ENCODE data around the gene SCN3A.

SCN3A gene

DNA sequence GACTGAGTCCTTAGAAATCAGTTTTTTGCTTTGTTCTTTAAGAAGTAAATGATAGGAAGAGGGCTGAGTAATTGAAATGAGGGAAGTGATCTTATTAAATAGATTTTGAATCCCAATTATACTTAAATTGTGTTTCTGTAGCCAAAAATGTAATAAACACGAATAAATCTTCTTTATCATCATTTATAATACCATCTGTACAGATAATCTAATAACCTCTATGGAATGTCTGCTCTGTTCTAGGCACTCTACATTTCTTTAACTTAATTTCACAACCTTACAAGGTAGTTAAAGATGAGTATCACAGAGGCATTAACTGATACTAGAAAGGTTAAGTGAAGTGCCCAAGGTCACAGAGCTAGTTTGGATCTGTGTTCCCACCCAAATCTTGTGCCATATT is 21.1 kb upstream of the SCN3A start:
- Histone ChIP-seq H3K27me3 (ENCODE audit: insufficient read depth, low read length) (no peaks in the 10 kb centered on the region), H3K9me3 (ENCODE audit: insufficient read depth, low read depth, low read length) (no peaks in the 10 kb centered on the region), H3K4me3 (ENCODE audit: low read length) (no peak overlapping the region), H3K36me3 (ENCODE audit: insufficient read depth, low read depth, low read length) (no peaks in the 10 kb centered on the region), H3K9ac (ENCODE audit: low read depth, low read length) (no peak overlapping the region), H3K27ac (ENCODE audit: low read length) (no peak overlapping the region), H3K4me1 (ENCODE audit: insufficient read depth, low read length) (peaks cover 8% of the 10 kb centered on the region; the same call in 1 of the 2 replicates)

DNA sequence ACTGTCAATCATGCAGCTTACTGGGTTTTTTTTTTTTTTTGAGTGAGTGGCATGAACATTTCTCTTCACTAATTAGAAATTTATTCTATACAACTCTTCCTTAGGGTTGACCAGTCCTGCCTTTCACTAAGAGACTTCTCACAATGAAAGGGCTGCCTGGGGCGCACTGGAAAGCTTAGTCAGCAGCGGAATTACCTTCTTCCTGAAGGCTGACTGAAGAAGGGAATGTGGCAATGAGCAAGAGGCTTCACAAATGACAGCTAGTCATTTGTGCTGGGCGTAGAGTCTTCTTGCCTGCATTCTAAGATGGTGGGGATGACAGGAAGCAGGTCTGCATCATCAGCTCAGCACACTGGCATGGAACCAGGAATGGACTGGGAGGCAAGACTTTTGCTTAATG is 15.6 kb upstream of the SCN3A start:
- H3K4me3 ChIP-seq (ENCODE audit: low read length): no peak overlapping the region
- H3K36me3 ChIP-seq (ENCODE audit: insufficient read depth, low read depth, low read length): no peaks in the 10 kb centered on the region
- no peak overlapping the region for H3K9ac ChIP-seq (ENCODE audit: low read depth, low read length)
- H3K27me3 ChIP-seq (ENCODE audit: insufficient read depth, low read length): no peaks in the 10 kb centered on the region
- H3K9me3 ChIP-seq (ENCODE audit: insufficient read depth, low read depth, low read length): no peaks in the 10 kb centered on the region
- H3K27ac ChIP-seq (ENCODE audit: low read length): no peak overlapping the region
- peaks cover 8% of the 10 kb centered on the region; the same call in 1 of the 2 replicates for H3K4me1 ChIP-seq (ENCODE audit: insufficient read depth, low read length)

DNA sequence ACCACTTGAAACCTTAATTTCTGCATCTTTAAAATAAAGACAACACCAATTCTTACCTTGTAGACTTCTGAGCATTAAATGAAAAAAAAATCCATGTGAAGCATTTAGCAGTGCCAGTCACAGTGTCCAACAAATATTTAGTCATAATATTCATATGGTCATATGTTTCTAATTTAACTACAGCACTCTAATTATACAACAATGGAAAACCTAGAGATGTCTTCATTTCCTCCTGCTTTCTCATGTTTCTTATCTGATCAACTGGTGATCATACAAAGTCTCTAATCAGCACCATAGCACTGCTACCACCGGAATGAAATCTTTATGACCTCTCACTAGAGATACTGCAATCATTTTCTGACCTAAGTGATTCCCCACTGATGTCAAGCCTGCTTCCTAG is 10.2 kb upstream of the SCN3A start:
- no peak overlapping the region for H3K4me3 ChIP-seq (ENCODE audit: low read length)
- no peaks in the 10 kb centered on the region for H3K9me3 ChIP-seq (ENCODE audit: insufficient read depth, low read depth, low read length)
- no peak overlapping the region for H3K9ac ChIP-seq (ENCODE audit: low read depth, low read length)
- no peaks in the 10 kb centered on the region for H3K4me1 ChIP-seq (ENCODE audit: insufficient read depth, low read length)
- no peaks in the 10 kb centered on the region for H3K27me3 ChIP-seq (ENCODE audit: insufficient read depth, low read length)
- no peak overlapping the region for H3K27ac ChIP-seq (ENCODE audit: low read length)
- no peaks in the 10 kb centered on the region for H3K36me3 ChIP-seq (ENCODE audit: insufficient read depth, low read depth, low read length)

DNA sequence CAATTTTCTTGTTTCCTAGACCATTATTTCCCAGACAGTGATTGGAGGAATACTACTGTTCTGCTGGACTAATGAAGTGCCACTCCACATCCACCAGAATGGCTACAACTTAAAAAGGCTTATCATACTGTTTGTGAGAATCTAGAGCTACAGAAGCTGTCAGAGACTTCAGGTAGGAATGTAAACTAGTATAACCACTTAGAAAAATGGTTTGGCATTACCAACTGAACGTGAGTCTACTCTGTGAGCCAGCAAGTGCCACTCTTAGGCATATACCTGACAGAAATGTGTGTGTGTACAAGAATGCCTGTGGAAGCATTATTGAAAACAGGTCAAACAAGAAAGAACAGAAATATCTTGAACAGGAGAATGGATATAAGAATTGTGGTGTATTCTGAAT is 4.2 kb upstream of the SCN3A start:
- Histone ChIP-seq H3K27ac (ENCODE audit: low read length) (no peak overlapping the region), H3K9me3 (ENCODE audit: insufficient read depth, low read depth, low read length) (no peaks in the 10 kb centered on the region), H3K4me3 (ENCODE audit: low read length) (no peak overlapping the region), H3K36me3 (ENCODE audit: insufficient read depth, low read depth, low read length) (no peaks in the 10 kb centered on the region), H3K27me3 (ENCODE audit: insufficient read depth, low read length) (no peaks in the 10 kb centered on the region), H3K4me1 (ENCODE audit: insufficient read depth, low read length) (no peaks in the 10 kb centered on the region), H3K9ac (ENCODE audit: low read depth, low read length) (no peak overlapping the region)

DNA sequence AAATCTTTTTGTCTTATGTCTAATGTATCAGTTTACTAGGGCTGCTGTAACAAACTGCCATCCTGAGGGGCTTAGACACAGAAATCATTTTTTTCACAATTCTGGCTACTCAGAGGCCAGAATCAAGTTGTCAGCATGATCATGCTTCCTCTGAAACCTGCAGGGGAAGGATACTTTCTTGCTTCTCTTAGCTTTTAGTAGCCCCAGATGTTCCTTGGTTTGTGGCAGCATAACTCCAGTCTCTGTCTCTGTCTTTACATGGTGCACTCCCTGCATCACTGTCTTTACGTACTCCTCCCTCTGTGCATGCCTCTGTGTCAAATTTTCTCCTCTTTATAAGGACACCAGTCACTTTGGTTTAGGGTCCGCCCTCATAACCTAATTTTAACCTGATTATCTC is 2.0 kb upstream of the SCN3A start:
- no peak overlapping the region for H3K27ac ChIP-seq (ENCODE audit: low read length)
- no peak overlapping the region for H3K4me3 ChIP-seq (ENCODE audit: low read length)
- no peaks in the 10 kb centered on the region for H3K36me3 ChIP-seq (ENCODE audit: insufficient read depth, low read depth, low read length)
- H3K4me1 ChIP-seq (ENCODE audit: insufficient read depth, low read length): no peaks in the 10 kb centered on the region
- no peaks in the 10 kb centered on the region for H3K27me3 ChIP-seq (ENCODE audit: insufficient read depth, low read length)
- no peaks in the 10 kb centered on the region for H3K9me3 ChIP-seq (ENCODE audit: insufficient read depth, low read depth, low read length)
- H3K9ac ChIP-seq (ENCODE audit: low read depth, low read length): no peak overlapping the region

DNA sequence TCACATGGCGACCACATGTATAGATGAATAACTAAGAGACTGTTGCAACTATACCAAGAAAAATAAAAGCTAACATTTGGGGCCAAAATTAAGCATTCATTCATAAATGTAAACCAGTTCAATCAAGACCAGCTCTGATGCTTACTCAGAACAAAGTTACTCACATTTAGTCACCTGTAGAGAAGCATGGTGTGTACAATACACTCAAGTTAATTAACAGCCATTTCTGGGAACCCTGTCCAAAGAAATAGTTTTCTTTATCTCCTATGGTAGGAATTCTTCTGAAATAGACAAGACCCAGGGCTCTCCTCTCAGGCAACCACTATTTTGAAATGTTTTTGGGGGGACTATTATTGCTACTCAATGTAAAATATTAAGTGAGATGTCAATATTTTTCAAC is 1.6 kb downstream of the SCN3A start:
- H3K36me3 ChIP-seq (ENCODE audit: insufficient read depth, low read depth, low read length): no peaks in the 10 kb centered on the region
- H3K27ac ChIP-seq (ENCODE audit: low read length): no peak overlapping the region
- no peak overlapping the region for H3K4me3 ChIP-seq (ENCODE audit: low read length)
- H3K4me1 ChIP-seq (ENCODE audit: insufficient read depth, low read length): peaks cover 3% of the 10 kb centered on the region; the same call in 1 of the 2 replicates
- no peaks in the 10 kb centered on the region for H3K27me3 ChIP-seq (ENCODE audit: insufficient read depth, low read length)
- no peaks in the 10 kb centered on the region for H3K9me3 ChIP-seq (ENCODE audit: insufficient read depth, low read depth, low read length)
- H3K9ac ChIP-seq (ENCODE audit: low read depth, low read length): no peak overlapping the region

GRCh38 chr2:165198181-165198580 is 5.7 kb downstream of the SCN3A start:
- Histone ChIP-seq H3K9me3 (ENCODE audit: insufficient read depth, low read depth, low read length) (no peaks in the 10 kb centered on the region), H3K9ac (ENCODE audit: low read depth, low read length) (no peak overlapping the region), H3K4me3 (ENCODE audit: low read length) (no peak overlapping the region), H3K36me3 (ENCODE audit: insufficient read depth, low read depth, low read length) (no peaks in the 10 kb centered on the region), H3K4me1 (ENCODE audit: insufficient read depth, low read length) (peaks cover 3% of the 10 kb centered on the region; the same call in 1 of the 2 replicates), H3K27me3 (ENCODE audit: insufficient read depth, low read length) (no peaks in the 10 kb centered on the region), H3K27ac (ENCODE audit: low read length) (peak overlapping the region; percentile 5)

GRCh38 chr2:165197346-165197745 is 6.5 kb downstream of the SCN3A start:
- H3K27ac ChIP-seq (ENCODE audit: low read length): no peak overlapping the region
- no peak overlapping the region for H3K4me3 ChIP-seq (ENCODE audit: low read length)

DNA sequence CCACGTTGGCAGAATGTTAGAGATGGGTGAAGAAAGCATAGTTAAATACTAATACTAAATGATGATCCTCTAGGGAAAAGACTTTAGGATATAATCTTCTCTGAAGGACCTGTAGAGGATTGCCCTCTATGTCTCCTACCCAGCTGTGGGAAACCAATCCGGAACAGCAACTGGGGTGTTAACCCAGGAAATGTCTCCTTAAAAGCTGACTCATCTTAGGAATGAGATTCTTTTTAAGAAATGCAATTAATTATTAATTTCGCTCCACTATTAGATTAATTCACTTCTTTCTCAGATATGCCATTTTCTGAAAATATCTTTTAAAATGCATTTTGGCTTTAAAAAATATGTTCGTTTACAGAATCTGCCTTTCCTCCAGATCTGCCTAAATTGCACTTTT is 7.4 kb downstream of the SCN3A start:
- H3K9me3 ChIP-seq (ENCODE audit: insufficient read depth, low read depth, low read length): no peaks in the 10 kb centered on the region
- no peak overlapping the region for H3K9ac ChIP-seq (ENCODE audit: low read depth, low read length)
- H3K27ac ChIP-seq (ENCODE audit: low read length): no peak overlapping the region
- peaks cover 3% of the 10 kb centered on the region; the same call in 1 of the 2 replicates for H3K4me1 ChIP-seq (ENCODE audit: insufficient read depth, low read length)
- H3K36me3 ChIP-seq (ENCODE audit: insufficient read depth, low read depth, low read length): no peaks in the 10 kb centered on the region
- H3K27me3 ChIP-seq (ENCODE audit: insufficient read depth, low read length): no peaks in the 10 kb centered on the region
- no peak overlapping the region for H3K4me3 ChIP-seq (ENCODE audit: low read length)

More at GRCh38 chr2:165197346-165197745, 6.5 kb downstream of the SCN3A start:
- no peak overlapping the region for H3K9ac ChIP-seq (ENCODE audit: low read depth, low read length)
- no peaks in the 10 kb centered on the region for H3K36me3 ChIP-seq (ENCODE audit: insufficient read depth, low read depth, low read length)
- no peaks in the 10 kb centered on the region for H3K9me3 ChIP-seq (ENCODE audit: insufficient read depth, low read depth, low read length)
- no peaks in the 10 kb centered on the region for H3K27me3 ChIP-seq (ENCODE audit: insufficient read depth, low read length)
- peaks cover 3% of the 10 kb centered on the region; the same call in 1 of the 2 replicates for H3K4me1 ChIP-seq (ENCODE audit: insufficient read depth, low read length)

- H3K36me3 ChIP-seq (ENCODE audit: insufficient read depth, low read depth, low read length): no peaks in the 10 kb centered on the region
- H3K9me3 ChIP-seq (ENCODE audit: insufficient read depth, low read depth, low read length): no peaks in the 10 kb centered on the region
- no peak overlapping the region for H3K9ac ChIP-seq (ENCODE audit: low read depth, low read length)
- no peaks in the 10 kb centered on the region for H3K27me3 ChIP-seq (ENCODE audit: insufficient read depth, low read length)
- peaks cover 2% of the 10 kb centered on the region; the same call in 1 of the 2 replicates for H3K4me1 ChIP-seq (ENCODE audit: insufficient read depth, low read length)
- no peak overlapping the region for H3K4me3 ChIP-seq (ENCODE audit: low read length)
- H3K27ac ChIP-seq (ENCODE audit: low read length): no peak overlapping the region
Observed at GRCh38 chr2:165193178-165193777, 10.6 kb downstream of the SCN3A start.

DNA sequence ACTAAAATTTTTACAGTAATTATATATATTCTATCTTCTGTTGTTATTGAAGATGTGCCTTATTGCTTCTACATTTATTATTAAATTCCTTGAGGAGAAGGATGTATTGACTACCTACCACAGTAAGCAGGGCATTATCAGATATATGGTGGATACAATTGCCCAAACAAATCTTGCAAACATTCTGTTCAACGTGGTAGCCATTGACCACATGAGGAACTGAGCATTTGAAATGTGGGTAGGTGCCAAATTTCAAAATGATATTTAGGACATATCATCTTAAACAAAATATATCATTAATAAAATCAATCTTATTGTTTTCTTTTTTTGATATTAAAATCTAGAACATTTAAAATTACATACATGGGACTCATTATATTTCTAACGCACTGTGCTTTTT is 11.1 kb downstream of the SCN3A start:
- Histone ChIP-seq H3K4me1 (ENCODE audit: insufficient read depth, low read length) (no peaks in the 10 kb centered on the region; the same call in 1 of the 2 replicates), H3K27me3 (ENCODE audit: insufficient read depth, low read length) (no peaks in the 10 kb centered on the region), H3K9me3 (ENCODE audit: insufficient read depth, low read depth, low read length) (no peaks in the 10 kb centered on the region), H3K27ac (ENCODE audit: low read length) (no peak overlapping the region), H3K36me3 (ENCODE audit: insufficient read depth, low read depth, low read length) (no peaks in the 10 kb centered on the region), H3K4me3 (ENCODE audit: low read length) (no peak overlapping the region), H3K9ac (ENCODE audit: low read depth, low read length) (no peak overlapping the region)

DNA sequence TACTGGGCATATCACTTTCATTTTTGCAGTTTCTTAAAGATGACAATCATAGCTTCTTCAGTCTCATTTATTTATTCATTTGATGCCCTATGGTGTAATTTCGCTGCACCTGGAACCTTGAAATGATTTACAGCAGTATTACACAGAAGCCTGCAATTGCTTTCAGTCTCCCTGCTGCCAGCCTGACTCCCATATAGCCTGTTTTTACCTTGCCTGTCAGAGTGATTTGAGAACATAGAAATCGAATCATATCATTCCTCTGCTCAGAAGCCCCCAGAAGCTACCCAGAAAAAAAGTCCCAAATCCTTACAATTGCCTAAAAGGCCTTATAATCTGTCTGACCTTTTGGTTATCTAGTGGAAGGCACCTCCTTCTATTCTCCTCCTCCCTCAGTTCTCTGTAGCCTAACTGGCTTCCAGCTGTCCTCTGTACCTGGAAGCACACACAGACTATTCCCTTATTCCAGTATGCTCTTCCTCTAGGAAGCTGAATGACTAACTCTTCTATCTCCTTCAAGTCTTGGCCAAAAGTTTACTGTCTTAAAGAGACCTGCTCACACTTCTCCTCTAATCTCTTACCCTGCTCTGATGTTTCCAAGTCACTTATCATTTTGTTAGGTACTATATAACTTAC is 12.6 kb downstream of the SCN3A start:
- Histone ChIP-seq H3K27ac (ENCODE audit: low read length) (no peak overlapping the region), H3K9ac (ENCODE audit: low read depth, low read length) (no peak overlapping the region), H3K4me1 (ENCODE audit: insufficient read depth, low read length) (no peaks in the 10 kb centered on the region), H3K9me3 (ENCODE audit: insufficient read depth, low read depth, low read length) (no peaks in the 10 kb centered on the region), H3K4me3 (ENCODE audit: low read length) (no peak overlapping the region), H3K27me3 (ENCODE audit: insufficient read depth, low read length) (no peaks in the 10 kb centered on the region), H3K36me3 (ENCODE audit: insufficient read depth, low read depth, low read length) (no peaks in the 10 kb centered on the region)
